Measurements from ENCODE around the gene NLRP14. TPM values are rescaled to one million over a fixed set of nuclear protein-coding genes. Genes with fewer than 3 reads are reported as not detected.
A peak's percentile ranks its signal among the peaks of the same experiment; 100 is the strongest.

Gene NLRP14
- total and polyA plus RNA-seq, 2 of the 8 experiments (the other 6 are each of a cell fraction or from before 2014, with no cell fraction given): 0.05 TPM; not detected in 1

DNA sequence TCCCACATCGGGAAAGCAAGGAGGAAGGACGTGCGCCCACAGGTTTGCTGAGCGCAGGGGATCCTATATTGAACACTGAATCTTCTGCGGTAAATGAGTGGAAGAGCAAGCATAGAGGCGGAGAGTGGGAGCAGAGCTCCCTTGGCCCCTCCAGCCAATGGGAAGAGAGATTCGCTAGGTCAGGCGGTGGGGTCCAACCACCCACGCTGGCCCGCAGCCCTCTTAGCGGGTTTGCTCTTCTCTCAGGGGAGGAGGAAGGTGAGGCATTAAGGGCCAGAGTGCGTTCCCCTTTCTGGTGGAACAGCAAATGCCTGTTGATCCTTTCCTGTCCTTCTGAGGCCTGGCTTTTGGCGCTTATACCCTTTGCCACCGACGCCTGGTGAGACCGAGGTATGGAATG is 10.6 kb downstream of the NLRP14 start:
- no peaks in the 10 kb centered on the region for H3K23me2 ChIP-seq (ENCODE audit: low read depth, low read length)
- no peak overlapping the region for H2BK15ac ChIP-seq (ENCODE audit: low read length)
- no peaks in the 10 kb centered on the region for H3K4me1 ChIP-seq (replicated peaks in 1 of 4; ENCODE audit: control insufficient read depth in 3 of 4, insufficient read depth in 4 of 4, low read length in 3 of 4)
- H2AK5ac ChIP-seq (ENCODE audit: low read depth, low read length): no peak overlapping the region
- H2BK12ac ChIP-seq (ENCODE audit: low read depth, low read length): no peak overlapping the region
- H4K20me1 ChIP-seq (replicated peaks in 1 of 2; ENCODE audit: control insufficient read depth in 1 of 2, insufficient read depth in 2 of 2, low read length in 2 of 2): no peaks in the 10 kb centered on the region
- no peaks in the 10 kb centered on the region; a peak in 1 of 7 replicates for H3K27me3 ChIP-seq (replicated peaks in 1 of 4; ENCODE audit: control insufficient read depth in 3 of 4, extremely low read depth in 1 of 4, insufficient read depth in 3 of 4, low read length in 3 of 4)
- no peak overlapping the region for H2BK20ac ChIP-seq (ENCODE audit: low read length)
- H3K56ac ChIP-seq (replicated peaks; ENCODE audit: insufficient read length, low read depth, low read length): no peak overlapping the region
- no peak overlapping the region for H3K23ac ChIP-seq (ENCODE audit: insufficient read length)
- H4K8ac ChIP-seq (ENCODE audit: extremely low read depth, insufficient read depth, low read length): no peak overlapping the region
- no peak overlapping the region for H3K27ac ChIP-seq (ENCODE audit: low read depth, low read length)
- WGBS, 2 experiments (ENCODE audit: extremely low coverage in 1 of 2, insufficient coverage in 1 of 2, insufficient read length in 1 of 2, insufficient replicate concordance in 2 of 2, low coverage in 1 of 2, low lambda C conversion rate in 2 of 2, missing lambda C conversion rate in 1 of 2): 85% methylated on average over 15 of the region's 16 CpGs; no CpG with 5 or more reads in 1 of the 2 experiments
- no peak for DNase-seq (ENCODE audit: low read depth in 1 of 2, low spot score in 2 of 2)
- CTCF ChIA-PET (ENCODE audit: partially characterized antibody): interaction anchor here (1.6 to 2.8 kb wide), 2 partner anchors 11 to 218 kb away, joined by 4 to 8 read pairs; partner anchors contain the start of genes NLRP14 and ZNF214
- H3K4ac ChIP-seq (replicated peaks; ENCODE audit: insufficient read length, low read depth, low read length): no peak overlapping the region
- no peak overlapping the region for H3K14ac ChIP-seq (ENCODE audit: insufficient read length)
- H3K4me3 ChIP-seq (ENCODE audit: extremely low read depth in 1 of 4, insufficient read depth in 2 of 4, low read depth in 3 of 4, low read length in 4 of 4): no peak overlapping the region
- no peak overlapping the region for H3K4me2 ChIP-seq (ENCODE audit: insufficient read depth in 1 of 2, low read depth in 2 of 2, low read length in 2 of 2)
- no peaks in the 10 kb centered on the region for H3K36me3 ChIP-seq (ENCODE audit: control insufficient read depth in 2 of 4, insufficient read depth in 4 of 4, low read length in 3 of 4)
- no peak for FAIRE-seq
- H3K18ac ChIP-seq (ENCODE audit: extremely low read depth, low read length): no peak overlapping the region
- H4K91ac ChIP-seq (replicated peaks; ENCODE audit: insufficient read length, low read length): no peak overlapping the region
- no peaks in the 10 kb centered on the region for H3K9me3 ChIP-seq (ENCODE audit: insufficient read depth in 2 of 2, low read depth in 1 of 2, low read length in 1 of 2)
- H4K5ac ChIP-seq (ENCODE audit: insufficient read length, low read depth, low read length): no peak overlapping the region
- H3K79me2 ChIP-seq (ENCODE audit: control insufficient read depth in 1 of 2, insufficient read depth in 2 of 2, low read length in 2 of 2): no peaks in the 10 kb centered on the region
- H2BK5ac ChIP-seq (ENCODE audit: low read depth, low read length): no peak overlapping the region
- no peaks in the 10 kb centered on the region for H3K79me1 ChIP-seq (ENCODE audit: low read depth, low read length)
- TF ChIP-seq SIN3A (conservative IDR thresholded peaks at IDR 0.05 in 1 of 2, IDR thresholded peaks at IDR 0.05 in 1 of 2; ENCODE audit: low read depth in 1 of 2, low read length in 2 of 2) (no peak), ZNF274 (IDR thresholded peaks at IDR 0.05; ENCODE audit: borderline replicate concordance, extremely low read depth, low read length) (no peak), EGR1 (IDR thresholded peaks at IDR 0.05; ENCODE audit: borderline replicate concordance, low read depth, low read length) (no peak), SP2 (IDR thresholded peaks at IDR 0.05; ENCODE audit: low read length) (no peak), CHD1 (IDR thresholded peaks at IDR 0.05; ENCODE audit: low read depth, low read length) (no peak), TAF7 (optimal IDR thresholded peaks at IDR 0.05; ENCODE audit: borderline replicate concordance, low read depth, low read length) (no peak), SAP30 (IDR thresholded peaks at IDR 0.05; ENCODE audit: insufficient read depth, insufficient replicate concordance, low read length) (no peak)
- no peak overlapping the region for H2BK120ac ChIP-seq (replicated peaks; ENCODE audit: low read depth, low read length)
- H3K9ac ChIP-seq (replicated peaks in 1 of 4; ENCODE audit: extremely low read depth in 1 of 4, low read depth in 3 of 4, low read length in 3 of 4): no peak overlapping the region
- POLR2A ChIA-PET (ENCODE audit: partially characterized antibody): no interaction called here
- peak overlapping the region; percentile 57; the same call in 1 of the 2 replicates for H2AFZ ChIP-seq (ENCODE audit: low read length)
